ENCODE measurements around the gene MGAT4A.

DNA sequence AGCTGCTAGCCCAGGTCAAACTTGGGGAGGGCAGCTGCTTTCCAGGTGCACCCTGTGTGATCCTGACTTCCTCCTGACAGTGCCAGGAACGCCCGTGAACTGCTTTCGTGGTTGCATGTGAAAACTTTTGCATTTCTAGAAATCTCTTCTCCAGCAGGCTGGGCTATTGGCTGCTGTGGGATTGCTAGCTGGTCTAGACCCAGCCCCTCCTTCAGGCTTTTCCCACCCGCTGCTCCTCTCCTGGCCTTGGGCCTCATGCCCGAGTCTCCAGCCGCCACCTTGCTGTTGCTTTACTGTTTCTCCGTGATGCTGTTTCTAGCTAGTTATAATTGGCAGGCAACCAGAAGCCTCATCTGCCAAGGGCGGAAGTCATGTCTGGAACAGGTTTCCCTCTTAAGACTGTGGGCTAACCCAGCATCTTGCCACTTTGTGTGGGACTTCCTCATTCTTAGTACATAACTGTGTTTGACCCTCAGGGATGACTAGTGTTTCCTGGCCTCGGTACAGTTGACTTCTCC, 27.0 kb upstream of the MGAT4A start:
- TF ChIP-seq POLR2A (conservative IDR thresholded peaks at IDR 0.05) (no peak), TBP (optimal IDR thresholded peaks at IDR 0.05; ENCODE audit: low read depth, low read length) (no peak), FOXP1 (CRISPR knock-in tag; IDR thresholded peaks at IDR 0.05) (no peak), CREB1 (IDR thresholded peaks at IDR 0.05) (no peak), CREB1 (CRISPR knock-in tag; IDR thresholded peaks at IDR 0.05) (no peak), BRCA1 (IDR thresholded peaks at IDR 0.05) (no peak), BRCA1 (CRISPR knock-in tag; IDR thresholded peaks at IDR 0.05) (no peak), JUN (IDR thresholded peaks at IDR 0.05; ENCODE audit: borderline replicate concordance, low read depth, low read length) (no peak), JUN (CRISPR knock-in tag; IDR thresholded peaks at IDR 0.05; ENCODE audit: borderline replicate concordance) (no peak), KAT2B (IDR thresholded peaks at IDR 0.05; ENCODE audit: low read depth, low read length) (no peak), ZNF583 (CRISPR knock-in tag; IDR thresholded peaks at IDR 0.05) (no peak)
- TF ChIP-seq, protein P1, sequence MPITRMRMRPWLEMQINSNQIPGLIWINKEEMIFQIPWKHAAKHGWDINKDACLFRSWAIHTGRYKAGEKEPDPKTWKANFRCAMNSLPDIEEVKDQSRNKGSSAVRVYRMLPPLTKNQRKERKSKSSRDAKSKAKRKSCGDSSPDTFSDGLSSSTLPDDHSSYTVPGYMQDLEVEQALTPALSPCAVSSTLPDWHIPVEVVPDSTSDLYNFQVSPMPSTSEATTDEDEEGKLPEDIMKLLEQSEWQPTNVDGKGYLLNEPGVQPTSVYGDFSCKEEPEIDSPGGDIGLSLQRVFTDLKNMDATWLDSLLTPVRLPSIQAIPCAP (CRISPR knock-in tag; IDR thresholded peaks at IDR 0.05; ENCODE audit: borderline replicate concordance): no peak
- TF ChIP-seq, protein P2, sequence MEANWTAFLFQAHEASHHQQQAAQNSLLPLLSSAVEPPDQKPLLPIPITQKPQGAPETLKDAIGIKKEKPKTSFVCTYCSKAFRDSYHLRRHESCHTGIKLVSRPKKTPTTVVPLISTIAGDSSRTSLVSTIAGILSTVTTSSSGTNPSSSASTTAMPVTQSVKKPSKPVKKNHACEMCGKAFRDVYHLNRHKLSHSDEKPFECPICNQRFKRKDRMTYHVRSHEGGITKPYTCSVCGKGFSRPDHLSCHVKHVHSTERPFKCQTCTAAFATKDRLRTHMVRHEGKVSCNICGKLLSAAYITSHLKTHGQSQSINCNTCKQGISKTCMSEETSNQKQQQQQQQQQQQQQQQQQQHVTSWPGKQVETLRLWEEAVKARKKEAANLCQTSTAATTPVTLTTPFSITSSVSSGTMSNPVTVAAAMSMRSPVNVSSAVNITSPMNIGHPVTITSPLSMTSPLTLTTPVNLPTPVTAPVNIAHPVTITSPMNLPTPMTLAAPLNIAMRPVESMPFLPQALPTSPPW (CRISPR knock-in tag; IDR thresholded peaks at IDR 0.05): no peak
- TF ChIP-seq, protein P3, sequence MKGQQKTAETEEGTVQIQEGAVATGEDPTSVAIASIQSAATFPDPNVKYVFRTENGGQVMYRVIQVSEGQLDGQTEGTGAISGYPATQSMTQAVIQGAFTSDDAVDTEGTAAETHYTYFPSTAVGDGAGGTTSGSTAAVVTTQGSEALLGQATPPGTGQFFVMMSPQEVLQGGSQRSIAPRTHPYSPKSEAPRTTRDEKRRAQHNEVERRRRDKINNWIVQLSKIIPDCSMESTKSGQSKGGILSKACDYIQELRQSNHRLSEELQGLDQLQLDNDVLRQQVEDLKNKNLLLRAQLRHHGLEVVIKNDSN (CRISPR knock-in tag; IDR thresholded peaks at IDR 0.05): no peak

Data from K562 (cell line).